GM23338 (cell line): ENCODE results near the gene MET. TPM values are rescaled to one million over a fixed set of nuclear protein-coding genes. Genes with fewer than 3 reads are reported as not detected.
A peak's percentile ranks its signal among the peaks of the same experiment; 100 is the strongest.

Experiments used
- ATAC-seq: fragments of 200-7000 bp; cut with Tn5 transposase; 3 replicates; pipeline ENCODE4 v1.9.1; 2020
- DNase-seq: peaks from one replicate; pipeline ENCODE4 v3.0.0-alpha.2; 2015; ENCODE audit warnings: low spot score
- H2AFZ ChIP-seq: fragments of 200-600 bp; sonication (generic); 2 replicates; pipeline ENCODE4 v1.8.0; 2016; ENCODE audit warnings: antibody characterized with exemption, mild to moderate bottlenecking, moderate library complexity
- H3F3A ChIP-seq: fragments of 200-600 bp; sonication (generic); replicated peaks from 2 replicates; pipeline ENCODE4 v1.8.0; 2017; ENCODE audit warnings: antibody characterized with exemption, mixed run types, low read depth
- H3K27ac ChIP-seq: fragments of 200-600 bp; sonication (generic); 2 replicates; pipeline ENCODE4 v1.6.1; 2016; ENCODE audit warnings: low read depth
- H3K27me3 ChIP-seq: fragments of 200-600 bp; sonication (generic); 2 replicates; pipeline ENCODE4 v1.8.0; 2016; ENCODE audit warnings: mild to moderate bottlenecking, mixed run types, moderate library complexity; ENCODE audit not compliant: insufficient read depth
- H3K36me3 ChIP-seq: fragments of 200-600 bp; sonication (generic); 2 replicates; pipeline ENCODE4 v1.8.0; 2016; ENCODE audit warnings: mild to moderate bottlenecking; ENCODE audit not compliant: insufficient read depth
- H3K4me1 ChIP-seq: fragments of 200-600 bp; sonication (generic); 2 replicates; pipeline ENCODE4 v1.8.0; 2016; ENCODE audit warnings: mild to moderate bottlenecking, moderate library complexity; ENCODE audit not compliant: insufficient read depth
- H3K4me2 ChIP-seq: fragments of 200-600 bp; sonication (generic); 2 replicates; pipeline ENCODE4 v1.7.1; 2017; ENCODE audit warnings: mixed run types
- H3K4me3 ChIP-seq: fragments of 200-600 bp; sonication (generic); 2 replicates; pipeline ENCODE4 v1.6.1; 2016; ENCODE audit warnings: mixed run types
- H3K79me2 ChIP-seq: fragments of 200-600 bp; sonication (generic); replicated peaks from 2 replicates; pipeline ENCODE4 v1.8.0; 2017; ENCODE audit warnings: mild to moderate bottlenecking; ENCODE audit not compliant: insufficient read depth
- H3K9me2 ChIP-seq: fragments of 200-600 bp; sonication (generic); 2 replicates; pipeline ENCODE4 v1.8.0; 2017; ENCODE audit not compliant: insufficient read depth
- H4K20me1 ChIP-seq: fragments of 200-600 bp; sonication (generic); replicated peaks from 2 replicates; pipeline ENCODE4 v1.8.0; 2017; ENCODE audit warnings: mild to moderate bottlenecking; ENCODE audit not compliant: insufficient read depth
- H3K27ac Mint-ChIP-seq: 2 replicates; pipeline ENCODE4 v1.8.0; 2020; ENCODE audit warnings: inconsistent platforms, mild to moderate bottlenecking, moderate library complexity, mixed read lengths
- H3K27me3 Mint-ChIP-seq: 3 replicates; pipeline ENCODE4 v1.8.0; 2022; ENCODE audit warnings: low read depth, mild to moderate bottlenecking, moderate library complexity, mixed read lengths, inconsistent platforms; ENCODE audit not compliant: insufficient read depth, poor library complexity
- H3K36me3 Mint-ChIP-seq: 3 replicates; pipeline ENCODE4 v1.8.0; 2021; ENCODE audit warnings: low read depth, mild to moderate bottlenecking, inconsistent platforms, moderate library complexity, mixed read lengths
- H3K4me1 Mint-ChIP-seq: 3 replicates; pipeline ENCODE4 v1.8.0; 2020; ENCODE audit warnings: mild to moderate bottlenecking, inconsistent platforms, mixed read lengths
- H3K4me3 Mint-ChIP-seq: 3 replicates; pipeline ENCODE4 v1.8.0; 2021; ENCODE audit warnings: moderate library complexity, mild to moderate bottlenecking, inconsistent platforms, mixed read lengths
- H3K9me3 Mint-ChIP-seq: 3 replicates; pipeline ENCODE4 v1.8.0; 2020; ENCODE audit warnings: moderate library complexity, mild to moderate bottlenecking, inconsistent platforms, mixed read lengths
- CREB1 ChIP-seq: fragments of 250-450 bp; sonication (Bioruptor Pico); IDR thresholded peaks from 2 replicates; pipeline ENCODE4 v1.5.0; 2020; ENCODE audit warnings: low read depth, mild to moderate bottlenecking, moderate library complexity
- EZH2 ChIP-seq: fragments of 200-600 bp; sonication (generic); IDR thresholded peaks from one replicate; pipeline ENCODE4 v1.8.0; 2017; ENCODE audit warnings: antibody characterized with exemption, mild to moderate bottlenecking, low read depth; ENCODE audit not compliant: unreplicated experiment
- EZH2phosphoT487 ChIP-seq: fragments of 200-600 bp; sonication (generic); IDR thresholded peaks from one replicate; pipeline ENCODE4 v1.8.1; 2018; ENCODE audit warnings: antibody characterized with exemption; ENCODE audit not compliant: unreplicated experiment
- JUNB ChIP-seq: IDR thresholded peaks from one replicate; pipeline ENCODE4 v1.6.1; 2016; ENCODE audit warnings: antibody characterized with exemption; ENCODE audit not compliant: unreplicated experiment
- POLR2AphosphoS5 ChIP-seq: IDR thresholded peaks from 2 replicates; pipeline ENCODE4 v1.6.1; 2016; ENCODE audit warnings: antibody characterized with exemption, low read depth
- STAT1 ChIP-seq: IDR thresholded peaks from one replicate; pipeline ENCODE4 v1.6.1; 2016; ENCODE audit warnings: antibody characterized with exemption; ENCODE audit not compliant: unreplicated experiment
- ZNF114 ChIP-seq: fragments of 250-450 bp; sonication (Bioruptor Pico); IDR thresholded peaks from 2 replicates; pipeline ENCODE4 v1.5.0; 2020; ENCODE audit warnings: mild to moderate bottlenecking, moderate library complexity
- ZNF331 ChIP-seq: fragments of 250-450 bp; sonication (Bioruptor Pico); IDR thresholded peaks from 2 replicates; pipeline ENCODE4 v1.5.0; 2020; ENCODE audit warnings: low read depth, mild to moderate bottlenecking, moderate library complexity
- long read RNA-seq: library from polyadenylated mRNA; unstranded; transcript quantifications from one replicate; pipeline ENCODE4 v2.0.0, GENCODE V29; 2020; ENCODE audit not compliant: unreplicated experiment
- polyA plus RNA-seq: library from polyadenylated mRNA; unstranded; fragments of >200 nt; fragmentation: Nextera tagmentation; extraction: Ambion mirVana; gene quantifications from 2 replicates; pipeline ENCODE4 v1.2.1, GENCODE V29; 2016
- total RNA-seq: library from RNA; depleted of rRNA; stranded (reverse); fragments of >200 nt; shearing (Covaris generic); gene quantifications from 2 replicates; pipeline ENCODE4 v1.2.3, GENCODE V29; 2014; rRNA removed
- TF ChIP-seq, protein P1 (sequence below), 2 experiments: fragments of 200-600 bp in 1 of 2; sonication (generic) in 1 of 2; conservative IDR thresholded peaks; 2 replicates each; pipeline versions ENCODE4 v1.5.1 to v1.6.1; 2016 to 2017; ENCODE audit warnings: antibody characterized with exemption in 2 of 2, low read depth in 2 of 2, mild to moderate bottlenecking in 2 of 2, moderate library complexity in 1 of 2
- TF ChIP-seq, protein P2 (sequence below): IDR thresholded peaks from one replicate; pipeline ENCODE4 v1.6.1; 2018; ENCODE audit warnings: antibody characterized with exemption; ENCODE audit not compliant: unreplicated experiment
- TF ChIP-seq, protein P3 (sequence below): IDR thresholded peaks from 2 replicates; pipeline ENCODE4 v1.6.1; 2016; ENCODE audit warnings: antibody characterized with exemption
- TF ChIP-seq, protein P4 (sequence below): fragments of 250-450 bp; sonication (Bioruptor Pico); IDR thresholded peaks from 2 replicates; pipeline ENCODE4 v1.5.0; 2020; ENCODE audit warnings: mild to moderate bottlenecking, moderate library complexity

The MET gene
- total RNA-seq: 16.3 and 23.1 TPM in 2 replicates
- 3.8 and 4.8 TPM in 2 replicates for polyA plus RNA-seq
- long read RNA-seq, partial matches to known transcripts: 1 of 1 reads
- long read RNA-seq, other reads (novel, unspliced or antisense): 0 of 1 reads

DNA sequence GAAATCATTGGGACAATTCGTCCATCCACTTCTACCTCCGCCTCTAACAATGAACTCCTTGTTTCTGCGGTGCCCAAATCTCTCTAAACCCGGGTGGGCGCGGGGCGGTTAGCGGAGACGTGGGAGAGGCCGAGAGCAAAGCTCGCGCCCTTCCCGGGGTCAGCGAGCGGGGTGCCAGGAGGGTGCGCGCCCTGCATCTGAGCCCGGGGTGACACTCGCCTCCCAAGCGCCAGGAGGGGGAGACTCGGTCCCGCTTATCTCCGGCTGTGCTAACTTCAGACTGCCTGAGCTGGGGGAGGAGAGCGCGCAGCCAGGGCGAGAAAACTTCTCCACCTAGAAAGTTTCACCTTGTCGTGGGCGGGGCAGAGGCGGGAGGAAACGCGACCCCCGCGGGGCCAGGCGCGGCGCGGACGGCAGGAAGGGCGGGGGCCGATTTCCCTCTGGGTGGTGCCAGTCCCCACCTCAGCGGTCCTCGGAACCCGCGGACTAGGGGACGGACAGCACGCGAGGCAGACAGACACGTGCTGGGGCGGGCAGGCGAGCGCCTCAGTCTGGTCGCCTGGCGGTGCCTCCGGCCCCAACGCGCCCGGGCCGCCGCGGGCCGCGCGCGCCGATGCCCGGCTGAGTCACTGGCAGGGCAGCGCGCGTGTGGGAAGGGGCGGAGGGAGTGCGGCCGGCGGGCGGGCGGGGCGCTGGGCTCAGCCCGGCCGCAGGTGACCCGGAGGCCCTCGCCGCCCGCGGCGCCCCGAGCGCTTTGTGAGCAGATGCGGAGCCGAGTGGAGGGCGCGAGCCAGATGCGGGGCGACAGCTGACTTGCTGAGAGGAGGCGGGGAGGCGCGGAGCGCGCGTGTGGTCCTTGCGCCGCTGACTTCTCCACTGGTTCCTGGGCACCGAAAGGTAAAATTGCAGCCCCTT lies at the start of gene MET:
MET (plus strand) TSS at position 516 of the 915 bp plus-strand sequence. CDS start 26,889 bp downstream, outside the sequence.
- Mint-ChIP-seq H3K27me3 (peaks cover 13% of the 10 kb centered on the region), H3K9me3 (no peaks in the 10 kb centered on the region)
- no peak within 1 kb of the TSS for H3K27ac ChIP-seq

More for the DNA sequence above, at the start of gene MET:
- H3F3A ChIP-seq: no peaks in the 10 kb centered on the region
- peak within 1 kb of the TSS; percentile 84 for H3K4me3 Mint-ChIP-seq
- TF ChIP-seq EZH2 (no peak), ZNF114 (CRISPR knock-in tag) (no peak), JUNB (no peak), POLR2AphosphoS5 (peak; percentile 30), ZNF331 (no peak), STAT1 (no peak), EZH2phosphoT487 (no peak), CREB1 (CRISPR knock-in tag) (no peak)
- TF ChIP-seq, protein P1, sequence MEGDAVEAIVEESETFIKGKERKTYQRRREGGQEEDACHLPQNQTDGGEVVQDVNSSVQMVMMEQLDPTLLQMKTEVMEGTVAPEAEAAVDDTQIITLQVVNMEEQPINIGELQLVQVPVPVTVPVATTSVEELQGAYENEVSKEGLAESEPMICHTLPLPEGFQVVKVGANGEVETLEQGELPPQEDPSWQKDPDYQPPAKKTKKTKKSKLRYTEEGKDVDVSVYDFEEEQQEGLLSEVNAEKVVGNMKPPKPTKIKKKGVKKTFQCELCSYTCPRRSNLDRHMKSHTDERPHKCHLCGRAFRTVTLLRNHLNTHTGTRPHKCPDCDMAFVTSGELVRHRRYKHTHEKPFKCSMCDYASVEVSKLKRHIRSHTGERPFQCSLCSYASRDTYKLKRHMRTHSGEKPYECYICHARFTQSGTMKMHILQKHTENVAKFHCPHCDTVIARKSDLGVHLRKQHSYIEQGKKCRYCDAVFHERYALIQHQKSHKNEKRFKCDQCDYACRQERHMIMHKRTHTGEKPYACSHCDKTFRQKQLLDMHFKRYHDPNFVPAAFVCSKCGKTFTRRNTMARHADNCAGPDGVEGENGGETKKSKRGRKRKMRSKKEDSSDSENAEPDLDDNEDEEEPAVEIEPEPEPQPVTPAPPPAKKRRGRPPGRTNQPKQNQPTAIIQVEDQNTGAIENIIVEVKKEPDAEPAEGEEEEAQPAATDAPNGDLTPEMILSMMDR (conservative IDR thresholded peaks at IDR 0.05; ENCODE audit: low read depth in 2 of 2): peak; percentile 42 to 81
- TF ChIP-seq, protein P2, sequence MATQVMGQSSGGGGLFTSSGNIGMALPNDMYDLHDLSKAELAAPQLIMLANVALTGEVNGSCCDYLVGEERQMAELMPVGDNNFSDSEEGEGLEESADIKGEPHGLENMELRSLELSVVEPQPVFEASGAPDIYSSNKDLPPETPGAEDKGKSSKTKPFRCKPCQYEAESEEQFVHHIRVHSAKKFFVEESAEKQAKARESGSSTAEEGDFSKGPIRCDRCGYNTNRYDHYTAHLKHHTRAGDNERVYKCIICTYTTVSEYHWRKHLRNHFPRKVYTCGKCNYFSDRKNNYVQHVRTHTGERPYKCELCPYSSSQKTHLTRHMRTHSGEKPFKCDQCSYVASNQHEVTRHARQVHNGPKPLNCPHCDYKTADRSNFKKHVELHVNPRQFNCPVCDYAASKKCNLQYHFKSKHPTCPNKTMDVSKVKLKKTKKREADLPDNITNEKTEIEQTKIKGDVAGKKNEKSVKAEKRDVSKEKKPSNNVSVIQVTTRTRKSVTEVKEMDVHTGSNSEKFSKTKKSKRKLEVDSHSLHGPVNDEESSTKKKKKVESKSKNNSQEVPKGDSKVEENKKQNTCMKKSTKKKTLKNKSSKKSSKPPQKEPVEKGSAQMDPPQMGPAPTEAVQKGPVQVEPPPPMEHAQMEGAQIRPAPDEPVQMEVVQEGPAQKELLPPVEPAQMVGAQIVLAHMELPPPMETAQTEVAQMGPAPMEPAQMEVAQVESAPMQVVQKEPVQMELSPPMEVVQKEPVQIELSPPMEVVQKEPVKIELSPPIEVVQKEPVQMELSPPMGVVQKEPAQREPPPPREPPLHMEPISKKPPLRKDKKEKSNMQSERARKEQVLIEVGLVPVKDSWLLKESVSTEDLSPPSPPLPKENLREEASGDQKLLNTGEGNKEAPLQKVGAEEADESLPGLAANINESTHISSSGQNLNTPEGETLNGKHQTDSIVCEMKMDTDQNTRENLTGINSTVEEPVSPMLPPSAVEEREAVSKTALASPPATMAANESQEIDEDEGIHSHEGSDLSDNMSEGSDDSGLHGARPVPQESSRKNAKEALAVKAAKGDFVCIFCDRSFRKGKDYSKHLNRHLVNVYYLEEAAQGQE: no peak
- TF ChIP-seq, protein P3, sequence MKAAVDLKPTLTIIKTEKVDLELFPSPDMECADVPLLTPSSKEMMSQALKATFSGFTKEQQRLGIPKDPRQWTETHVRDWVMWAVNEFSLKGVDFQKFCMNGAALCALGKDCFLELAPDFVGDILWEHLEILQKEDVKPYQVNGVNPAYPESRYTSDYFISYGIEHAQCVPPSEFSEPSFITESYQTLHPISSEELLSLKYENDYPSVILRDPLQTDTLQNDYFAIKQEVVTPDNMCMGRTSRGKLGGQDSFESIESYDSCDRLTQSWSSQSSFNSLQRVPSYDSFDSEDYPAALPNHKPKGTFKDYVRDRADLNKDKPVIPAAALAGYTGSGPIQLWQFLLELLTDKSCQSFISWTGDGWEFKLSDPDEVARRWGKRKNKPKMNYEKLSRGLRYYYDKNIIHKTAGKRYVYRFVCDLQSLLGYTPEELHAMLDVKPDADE: no peak
- TF ChIP-seq, protein P4, sequence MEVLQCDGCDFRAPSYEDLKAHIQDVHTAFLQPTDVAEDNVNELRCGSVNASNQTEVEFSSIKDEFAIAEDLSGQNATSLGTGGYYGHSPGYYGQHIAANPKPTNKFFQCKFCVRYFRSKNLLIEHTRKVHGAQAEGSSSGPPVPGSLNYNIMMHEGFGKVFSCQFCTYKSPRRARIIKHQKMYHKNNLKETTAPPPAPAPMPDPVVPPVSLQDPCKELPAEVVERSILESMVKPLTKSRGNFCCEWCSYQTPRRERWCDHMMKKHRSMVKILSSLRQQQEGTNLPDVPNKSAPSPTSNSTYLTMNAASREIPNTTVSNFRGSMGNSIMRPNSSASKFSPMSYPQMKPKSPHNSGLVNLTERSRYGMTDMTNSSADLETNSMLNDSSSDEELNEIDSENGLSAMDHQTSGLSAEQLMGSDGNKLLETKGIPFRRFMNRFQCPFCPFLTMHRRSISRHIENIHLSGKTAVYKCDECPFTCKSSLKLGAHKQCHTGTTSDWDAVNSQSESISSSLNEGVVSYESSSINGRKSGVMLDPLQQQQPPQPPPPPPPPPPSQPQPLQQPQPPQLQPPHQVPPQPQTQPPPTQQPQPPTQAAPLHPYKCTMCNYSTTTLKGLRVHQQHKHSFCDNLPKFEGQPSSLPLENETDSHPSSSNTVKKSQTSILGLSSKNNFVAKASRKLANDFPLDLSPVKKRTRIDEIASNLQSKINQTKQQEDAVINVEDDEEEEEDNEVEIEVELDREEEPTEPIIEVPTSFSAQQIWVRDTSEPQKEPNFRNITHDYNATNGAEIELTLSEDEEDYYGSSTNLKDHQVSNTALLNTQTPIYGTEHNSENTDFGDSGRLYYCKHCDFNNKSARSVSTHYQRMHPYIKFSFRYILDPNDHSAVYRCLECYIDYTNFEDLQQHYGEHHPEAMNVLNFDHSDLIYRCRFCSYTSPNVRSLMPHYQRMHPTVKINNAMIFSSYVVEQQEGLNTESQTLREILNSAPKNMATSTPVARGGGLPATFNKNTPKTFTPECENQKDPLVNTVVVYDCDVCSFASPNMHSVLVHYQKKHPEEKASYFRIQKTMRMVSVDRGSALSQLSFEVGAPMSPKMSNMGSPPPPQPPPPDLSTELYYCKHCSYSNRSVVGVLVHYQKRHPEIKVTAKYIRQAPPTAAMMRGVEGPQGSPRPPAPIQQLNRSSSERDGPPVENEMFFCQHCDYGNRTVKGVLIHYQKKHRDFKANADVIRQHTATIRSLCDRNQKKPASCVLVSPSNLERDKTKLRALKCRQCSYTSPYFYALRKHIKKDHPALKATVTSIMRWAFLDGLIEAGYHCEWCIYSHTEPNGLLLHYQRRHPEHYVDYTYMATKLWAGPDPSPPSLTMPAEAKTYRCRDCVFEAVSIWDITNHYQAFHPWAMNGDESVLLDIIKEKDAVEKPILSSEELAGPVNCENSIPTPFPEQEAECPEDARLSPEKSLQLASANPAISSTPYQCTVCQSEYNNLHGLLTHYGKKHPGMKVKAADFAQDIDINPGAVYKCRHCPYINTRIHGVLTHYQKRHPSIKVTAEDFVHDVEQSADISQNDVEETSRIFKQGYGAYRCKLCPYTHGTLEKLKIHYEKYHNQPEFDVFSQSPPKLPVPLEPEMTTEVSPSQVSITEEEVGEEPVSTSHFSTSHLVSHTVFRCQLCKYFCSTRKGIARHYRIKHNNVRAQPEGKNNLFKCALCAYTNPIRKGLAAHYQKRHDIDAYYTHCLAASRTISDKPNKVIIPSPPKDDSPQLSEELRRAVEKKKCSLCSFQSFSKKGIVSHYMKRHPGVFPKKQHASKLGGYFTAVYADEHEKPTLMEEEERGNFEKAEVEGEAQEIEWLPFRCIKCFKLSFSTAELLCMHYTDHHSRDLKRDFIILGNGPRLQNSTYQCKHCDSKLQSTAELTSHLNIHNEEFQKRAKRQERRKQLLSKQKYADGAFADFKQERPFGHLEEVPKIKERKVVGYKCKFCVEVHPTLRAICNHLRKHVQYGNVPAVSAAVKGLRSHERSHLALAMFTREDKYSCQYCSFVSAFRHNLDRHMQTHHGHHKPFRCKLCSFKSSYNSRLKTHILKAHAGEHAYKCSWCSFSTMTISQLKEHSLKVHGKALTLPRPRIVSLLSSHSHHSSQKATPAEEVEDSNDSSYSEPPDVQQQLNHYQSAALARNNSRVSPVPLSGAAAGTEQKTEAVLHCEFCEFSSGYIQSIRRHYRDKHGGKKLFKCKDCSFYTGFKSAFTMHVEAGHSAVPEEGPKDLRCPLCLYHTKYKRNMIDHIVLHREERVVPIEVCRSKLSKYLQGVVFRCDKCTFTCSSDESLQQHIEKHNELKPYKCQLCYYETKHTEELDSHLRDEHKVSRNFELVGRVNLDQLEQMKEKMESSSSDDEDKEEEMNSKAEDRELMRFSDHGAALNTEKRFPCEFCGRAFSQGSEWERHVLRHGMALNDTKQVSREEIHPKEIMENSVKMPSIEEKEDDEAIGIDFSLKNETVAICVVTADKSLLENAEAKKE: no peak
- H2AFZ ChIP-seq: peak within 1 kb of the TSS; percentile 100
- ATAC-seq (peak; percentile 88), DNase-seq (peak; percentile 82)
- H3K36me3 ChIP-seq: no peaks in the 10 kb centered on the region
- H3K27me3 ChIP-seq: peaks cover 30% of the 10 kb centered on the region
- 0 out of 2 replicates have a peak, but pooled peaks cover 3% of the 10 kb centered on the region for H3K79me2 ChIP-seq
- H3K36me3 Mint-ChIP-seq: no peaks in the 10 kb centered on the region
- peak within 1 kb of the TSS; percentile 96 for H3K4me2 ChIP-seq
- no peaks in the 10 kb centered on the region for H3K9me2 ChIP-seq
- peaks cover 19% of the 10 kb centered on the region for H3K4me1 Mint-ChIP-seq
- H3K4me3 ChIP-seq: peak within 1 kb of the TSS; percentile 78
- no peaks in the 10 kb centered on the region for H4K20me1 ChIP-seq
- peaks cover 28% of the 10 kb centered on the region for H3K4me1 ChIP-seq
- no peak within 1 kb of the TSS for H3K27ac Mint-ChIP-seq
